Right cardiac atrium (tissue), 5 donors: Measurements from ENCODE around the gene PKP4. TPM values are rescaled to one million over a fixed set of nuclear protein-coding genes. Genes with fewer than 3 reads are reported as not detected.

Source experiments
- ATAC-seq, 2 donors: fragments of 200-7000 bp; cut with Tn5 transposase; one replicate each; pipeline versions ENCODE4 v1.8.0 to v1.9.1; 2020; ENCODE audit warnings: moderate library complexity in 2 of 2, mild to moderate bottlenecking in 1 of 2
- DNase-seq, 3 donors: peaks; one replicate each; pipeline ENCODE4 v3.0.0-alpha.2; 2020
- H3K27ac ChIP-seq: one replicate; pipeline ENCODE4 v1.5.1; 2013; ENCODE audit warnings: mild to moderate bottlenecking, low read length, control low read depth, moderate library complexity
- H3K27me3 ChIP-seq: one replicate; pipeline ENCODE4 v1.6.1; 2013; ENCODE audit not compliant: control insufficient read depth, insufficient read depth
- H3K4me1 ChIP-seq: one replicate; pipeline ENCODE4 v1.6.1; 2013; ENCODE audit warnings: low read length; ENCODE audit not compliant: control insufficient read depth, insufficient read depth
- H3K4me3 ChIP-seq: one replicate; pipeline ENCODE4 v1.5.1; 2013; ENCODE audit warnings: low read length, control low read depth
- H3K9me3 ChIP-seq: one replicate; pipeline ENCODE4 v1.6.1; 2013; ENCODE audit warnings: low read length; ENCODE audit not compliant: control insufficient read depth
- WGBS: extraction: QIAGEN DNeasy Blood & Tissue Kit; methylation state at CpG from one replicate; pipeline ENCODE4 v1.1.7; 2013; 5-methylcytosine and 5-hydroxymethylcytosine counted together
- intact Hi-C, 4 donors: fragments of 100-400 bp; cut with DNase I; formaldehyde crosslinking; loops; one replicate each; pipeline versions ENCODE4 v1.11.0 to v1.14.0; 2022 to 2023
- polyA plus RNA-seq: library from polyadenylated mRNA; stranded (reverse); fragments of 200-250 nt; gene quantifications from one replicate; pipeline ENCODE4 v1.2.3, GENCODE V29; 2013
- total RNA-seq, 4 donors: library from RNA; stranded (reverse); fragmentation: NEBNext Ultra II Directional; extraction: Animal tissue kit (Norgen Biotek cat#: 25700); gene quantifications; one replicate each; pipeline ENCODE4 v1.2.1, GENCODE V29; 2021
- donor health status: healthy with polysubstance abuse.
- donor health status: DM: no; HTN: yes; CAD: no.
- donor health status: DM: no; HTN: no; CAD: no.
- donor health status: DM: no; HTN: yes; CAD: no; lungs with severe emphysema.
- donor health status: DM: yes; HTN: yes; CAD: no.

PKP4 gene
- total and polyA plus RNA-seq, 5 donors, result 32.4 to 74.8 (median 54.5) TPM

DNA sequence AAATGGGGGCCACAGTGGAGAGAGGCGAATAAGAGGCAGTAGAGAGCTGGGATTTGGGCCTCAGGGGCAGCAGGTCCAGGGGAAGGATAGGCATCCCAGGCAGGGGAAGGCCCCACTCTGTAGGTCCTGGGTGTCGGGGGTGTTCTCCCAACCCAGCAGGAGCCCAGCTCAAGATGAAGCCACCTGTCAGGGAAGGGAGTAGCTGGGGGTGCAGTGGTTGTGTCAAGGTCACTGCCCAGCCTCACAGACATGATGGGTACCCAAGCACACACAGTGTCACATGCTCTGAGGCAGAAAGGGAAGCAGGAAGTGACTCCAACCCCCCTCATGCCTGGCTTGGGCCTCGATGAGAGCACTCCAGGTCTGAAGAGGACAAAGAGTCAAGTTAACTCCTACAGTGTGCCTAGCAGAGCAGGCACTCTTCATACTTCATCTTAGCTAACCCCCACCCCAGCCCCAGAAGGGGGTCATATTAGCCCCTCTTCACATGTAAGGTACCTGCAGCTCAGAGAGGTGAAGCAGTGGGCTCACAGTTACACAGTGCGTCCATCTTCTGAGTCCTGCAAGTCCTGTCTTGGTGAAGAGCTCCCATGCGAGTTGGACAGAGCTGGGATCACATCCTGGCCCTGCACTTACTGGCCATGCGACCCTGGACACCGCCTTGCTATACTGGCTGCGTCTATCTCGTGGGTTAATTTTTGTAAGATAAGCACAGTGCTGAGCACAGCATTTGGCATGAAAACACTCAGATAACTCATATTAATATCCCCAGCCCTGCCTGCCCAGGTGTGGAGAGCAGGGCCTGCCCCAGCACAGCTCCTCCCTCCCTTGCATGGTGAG, 265.7 kb downstream of the PKP4 start:
- DNase-seq, result no peak
- no peak overlapping the region for H3K4me3 ChIP-seq
- H3K27me3 ChIP-seq, result no peaks in the 10 kb centered on the region
- H3K9me3 ChIP-seq, result no peaks in the 10 kb centered on the region
- ATAC-seq, result no peak
- intact Hi-C loops, result no loop called here
- no peak overlapping the region for H3K27ac ChIP-seq
- WGBS, result 81% methylated on average over 9 of the region's 9 CpGs
- H3K4me1 ChIP-seq, result no peaks in the 10 kb centered on the region

DNA sequence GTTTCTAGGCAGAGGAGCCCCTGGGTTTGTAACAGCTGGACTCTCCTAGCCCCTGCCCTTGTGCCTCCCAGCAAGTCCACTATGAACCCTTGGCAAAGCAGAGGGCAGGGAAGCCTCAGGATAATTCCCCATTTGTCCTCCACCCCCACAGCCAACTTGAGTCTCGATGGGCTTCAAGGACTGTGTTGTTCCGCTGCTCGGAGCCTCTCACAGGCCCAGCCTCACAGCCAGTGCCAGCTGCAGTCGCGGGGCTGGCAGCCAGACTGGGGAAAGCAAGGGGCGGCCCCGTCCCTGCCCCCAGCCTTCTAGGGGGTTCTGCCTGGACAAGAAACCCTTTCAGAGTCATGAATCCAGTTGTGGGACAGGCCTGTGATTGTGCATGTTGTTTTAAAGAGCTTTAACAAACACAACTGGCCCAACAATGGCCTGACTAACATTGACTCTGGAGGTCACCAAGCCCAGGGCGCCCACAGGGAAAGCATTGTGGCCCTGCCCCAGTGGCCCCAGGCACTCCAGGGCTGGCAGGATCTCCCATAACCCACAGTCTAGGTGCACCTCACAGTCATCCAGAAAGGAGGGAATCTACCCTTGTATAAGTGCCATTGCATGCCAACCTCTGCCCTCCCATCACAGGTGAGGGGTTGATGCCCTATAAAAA, 266.6 kb downstream of the PKP4 start:
- no peaks in the 10 kb centered on the region for H3K27me3 ChIP-seq
- WGBS, result 59% methylated on average over 8 of the region's 8 CpGs
- H3K4me1 ChIP-seq, result no peaks in the 10 kb centered on the region
- ATAC-seq (peak in 1 of 2 donors; percentile 22), DNase-seq (peak in 1 of 3 donors; percentile 73)
- no peaks in the 10 kb centered on the region for H3K9me3 ChIP-seq
- no peak overlapping the region for H3K4me3 ChIP-seq
- no peak overlapping the region for H3K27ac ChIP-seq
- intact Hi-C loops, result no loop called here

- no peaks in the 10 kb centered on the region for H3K9me3 ChIP-seq
- DNase-seq, result no peak
- 84% methylated on average over 12 of the region's 12 CpGs for WGBS
Measured at GRCh38 chr2:158723921-158724802, 267.4 kb downstream of the PKP4 start.

GRCh38 chr2:158724803-158725381, 268.1 kb downstream of the PKP4 start:
- no peaks in the 10 kb centered on the region for H3K4me1 ChIP-seq
- H3K27ac ChIP-seq, result no peak overlapping the region
- H3K4me3 ChIP-seq, result no peak overlapping the region
- intact Hi-C loops, result no loop called here
- H3K9me3 ChIP-seq, result no peaks in the 10 kb centered on the region
- WGBS, result 50% methylated on average over 8 of the region's 8 CpGs
- peak in 1 of 2 donors; percentile 10 for ATAC-seq
- H3K27me3 ChIP-seq, result no peaks in the 10 kb centered on the region
- no peak for DNase-seq

More at GRCh38 chr2:158723921-158724802, 267.4 kb downstream of the PKP4 start:
- no peaks in the 10 kb centered on the region for H3K27me3 ChIP-seq
- intact Hi-C loops, result no loop called here
- no peak for ATAC-seq
- H3K27ac ChIP-seq, result no peak overlapping the region
- H3K4me3 ChIP-seq, result no peak overlapping the region
- H3K4me1 ChIP-seq, result no peaks in the 10 kb centered on the region

GRCh38 chr2:158725441-158725891, 268.7 kb downstream of the PKP4 start:
- Histone ChIP-seq H3K4me1 (no peaks in the 10 kb centered on the region), H3K27me3 (no peaks in the 10 kb centered on the region), H3K4me3 (no peak overlapping the region), H3K27ac (no peak overlapping the region), H3K9me3 (no peaks in the 10 kb centered on the region)
- DNase-seq (no peak), ATAC-seq (no peak)
- WGBS, result 67% methylated on average over 7 of the region's 7 CpGs
- intact Hi-C loops, result no loop called here

DNA sequence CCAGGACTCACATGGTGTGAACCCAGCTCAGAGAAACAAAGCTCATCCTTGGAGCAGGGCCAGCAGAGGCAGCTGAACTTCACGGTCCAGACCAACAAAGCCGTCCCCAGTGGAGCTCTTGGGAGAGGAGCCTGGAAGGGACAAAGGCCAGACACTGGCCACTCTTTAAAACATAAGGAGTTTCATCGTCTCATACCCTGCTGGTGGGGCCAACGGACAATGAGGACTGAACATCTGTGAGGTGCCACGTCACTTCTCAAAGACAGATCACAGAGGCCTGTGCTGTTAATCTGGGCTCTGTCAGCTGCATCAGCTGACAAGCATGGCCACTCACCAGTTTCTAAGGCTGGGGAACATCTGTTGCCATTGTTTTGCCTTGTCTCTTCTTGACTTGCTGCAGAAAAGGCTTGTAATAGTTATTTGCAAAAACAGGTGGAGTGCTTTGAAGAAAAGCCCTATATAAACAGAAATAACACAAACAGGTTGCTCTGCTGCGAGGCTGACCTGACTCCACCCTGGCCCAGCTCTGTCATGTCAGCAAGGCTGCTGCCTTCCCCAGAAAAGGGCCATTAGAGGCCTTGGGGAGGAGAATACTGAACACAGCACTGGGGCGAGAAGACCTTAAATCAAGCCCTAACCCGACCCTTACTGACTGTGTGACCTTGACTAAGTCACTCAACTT, 270.3 kb downstream of the PKP4 start:
- WGBS, result 61% methylated on average over 8 of the region's 8 CpGs
- no peak overlapping the region for H3K27ac ChIP-seq
- no peak for ATAC-seq
- H3K27me3 ChIP-seq, result no peaks in the 10 kb centered on the region
- no peaks in the 10 kb centered on the region for H3K4me1 ChIP-seq
- no peak for DNase-seq
- H3K4me3 ChIP-seq, result no peak overlapping the region
- intact Hi-C loops, result no loop called here
- no peaks in the 10 kb centered on the region for H3K9me3 ChIP-seq

DNA sequence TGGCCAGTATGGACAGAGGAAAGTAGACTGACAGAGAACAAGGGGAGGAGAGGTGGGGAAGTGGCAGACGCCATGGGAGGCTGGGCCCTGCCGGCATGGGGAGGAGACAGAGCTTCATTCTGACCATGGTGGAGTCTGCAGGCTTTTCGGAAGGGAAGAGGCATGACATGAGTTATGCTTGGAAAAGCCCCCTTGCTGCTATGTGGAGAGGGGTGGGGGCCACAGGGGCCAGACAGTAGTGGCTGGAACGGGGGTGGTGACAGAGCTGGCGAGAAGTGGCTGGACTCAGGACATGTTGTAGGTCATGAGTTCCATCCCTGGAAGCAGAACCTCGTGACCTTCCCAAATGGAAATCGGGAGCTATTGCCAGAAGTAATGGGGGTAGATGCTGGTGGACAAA, 271.7 kb downstream of the PKP4 start:
- intact Hi-C loops, result no loop called here
- no peak for DNase-seq
- 86% methylated on average over 7 of the region's 7 CpGs for WGBS

DNA sequence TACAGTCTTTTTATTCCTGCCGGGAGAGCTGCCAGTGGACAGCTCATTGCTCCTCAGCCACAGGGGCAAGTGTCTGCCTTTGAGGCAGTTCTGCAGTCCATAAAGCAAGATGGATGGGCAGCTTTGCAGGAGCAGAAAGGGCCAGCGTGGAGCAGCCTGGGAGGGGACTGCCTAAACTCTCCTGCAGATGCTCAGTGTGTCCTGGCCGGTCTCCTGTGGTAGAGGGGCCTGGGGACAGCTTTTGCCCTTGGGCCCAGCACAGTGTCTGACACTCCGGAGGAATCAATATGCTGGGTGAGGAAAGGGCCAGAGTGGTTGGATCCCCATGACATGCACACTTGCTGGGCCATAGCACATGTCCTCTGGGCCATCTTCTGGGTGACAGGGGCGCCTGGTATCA, 272.7 kb downstream of the PKP4 start:
- no peaks in the 10 kb centered on the region for H3K27me3 ChIP-seq
- H3K9me3 ChIP-seq, result no peaks in the 10 kb centered on the region
- ATAC-seq, result no peak
- DNase-seq, result no peak
- 97% methylated on average over 5 of the region's 5 CpGs for WGBS
- H3K4me3 ChIP-seq, result no peak overlapping the region
- H3K27ac ChIP-seq, result no peak overlapping the region
- H3K4me1 ChIP-seq, result no peaks in the 10 kb centered on the region
- intact Hi-C loops, result no loop called here

More for the DNA sequence above, 271.7 kb downstream of the PKP4 start:
- Histone ChIP-seq H3K27me3 (no peaks in the 10 kb centered on the region), H3K4me1 (no peaks in the 10 kb centered on the region), H3K9me3 (no peaks in the 10 kb centered on the region), H3K27ac (no peak overlapping the region), H3K4me3 (no peak overlapping the region)
- no peak for ATAC-seq

DNA sequence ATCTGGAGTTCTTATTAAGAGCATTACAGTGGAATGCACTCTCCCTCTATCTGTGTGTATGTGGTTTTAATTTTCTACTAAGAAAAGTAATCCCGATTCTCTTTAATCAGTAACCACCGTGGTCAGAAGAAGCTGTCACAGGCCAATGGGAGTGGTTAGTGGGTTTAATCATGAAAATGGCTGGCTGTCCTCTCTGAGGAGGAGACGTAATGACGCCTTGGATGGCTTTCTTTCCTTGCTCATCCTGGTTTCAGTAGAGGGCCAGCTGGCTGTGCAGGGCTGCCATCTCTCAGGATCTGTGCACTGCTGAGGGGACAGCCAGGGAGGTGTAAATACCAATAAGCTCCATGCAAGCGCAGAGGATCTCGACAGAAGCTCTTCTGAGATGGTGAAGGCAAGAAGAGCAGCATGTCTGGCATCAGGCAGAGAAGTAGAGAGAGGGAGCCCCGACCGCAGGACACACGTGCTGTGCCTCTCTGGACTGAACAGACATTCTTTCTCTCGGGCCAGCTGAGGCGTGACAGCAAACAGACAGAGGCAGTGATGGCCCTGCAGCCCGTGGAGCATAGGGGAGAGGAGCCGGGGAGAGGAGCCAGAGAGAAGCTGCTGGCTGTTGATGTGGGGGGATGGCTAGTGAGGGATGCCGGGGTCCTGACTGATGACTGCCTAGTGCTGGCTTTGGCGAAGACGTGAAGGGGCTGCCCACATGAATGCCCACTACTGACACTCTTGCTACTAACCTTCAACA, 273.3 kb downstream of the PKP4 start:
- intact Hi-C loops, result no loop called here
- Histone ChIP-seq H3K4me3 (no peak overlapping the region), H3K4me1 (no peaks in the 10 kb centered on the region), H3K27ac (no peak overlapping the region), H3K27me3 (no peaks in the 10 kb centered on the region), H3K9me3 (no peaks in the 10 kb centered on the region)
- ATAC-seq (no peak), DNase-seq (no peak)
- WGBS, result 82% methylated on average over 16 of the region's 16 CpGs
